GM23338 (cell line): ENCODE results near the gene BCL2L12. TPM values are rescaled to one million over a fixed set of nuclear protein-coding genes. Genes with fewer than 3 reads are reported as not detected.

Experiments
- ATAC-seq: fragments of 200-7000 bp; cut with Tn5 transposase; 3 replicates; pipeline ENCODE4 v1.9.1; 2020
- DNase-seq: peaks from one replicate; pipeline ENCODE4 v3.0.0-alpha.2; 2015; ENCODE audit warnings: low spot score
- H2AFZ ChIP-seq: fragments of 200-600 bp; sonication (generic); 2 replicates; pipeline ENCODE4 v1.8.0; 2016; ENCODE audit warnings: antibody characterized with exemption, mild to moderate bottlenecking, moderate library complexity
- H3F3A ChIP-seq: fragments of 200-600 bp; sonication (generic); replicated peaks from 2 replicates; pipeline ENCODE4 v1.8.0; 2017; ENCODE audit warnings: antibody characterized with exemption, mixed run types, low read depth
- H3K27ac ChIP-seq: fragments of 200-600 bp; sonication (generic); 2 replicates; pipeline ENCODE4 v1.6.1; 2016; ENCODE audit warnings: low read depth
- H3K27me3 ChIP-seq: fragments of 200-600 bp; sonication (generic); 2 replicates; pipeline ENCODE4 v1.8.0; 2016; ENCODE audit warnings: mild to moderate bottlenecking, mixed run types, moderate library complexity; ENCODE audit not compliant: insufficient read depth
- H3K36me3 ChIP-seq: fragments of 200-600 bp; sonication (generic); 2 replicates; pipeline ENCODE4 v1.8.0; 2016; ENCODE audit warnings: mild to moderate bottlenecking; ENCODE audit not compliant: insufficient read depth
- H3K4me1 ChIP-seq: fragments of 200-600 bp; sonication (generic); 2 replicates; pipeline ENCODE4 v1.8.0; 2016; ENCODE audit warnings: mild to moderate bottlenecking, moderate library complexity; ENCODE audit not compliant: insufficient read depth
- H3K4me2 ChIP-seq: fragments of 200-600 bp; sonication (generic); 2 replicates; pipeline ENCODE4 v1.7.1; 2017; ENCODE audit warnings: mixed run types
- H3K4me3 ChIP-seq: fragments of 200-600 bp; sonication (generic); 2 replicates; pipeline ENCODE4 v1.6.1; 2016; ENCODE audit warnings: mixed run types
- H3K79me2 ChIP-seq: fragments of 200-600 bp; sonication (generic); replicated peaks from 2 replicates; pipeline ENCODE4 v1.8.0; 2017; ENCODE audit warnings: mild to moderate bottlenecking; ENCODE audit not compliant: insufficient read depth
- H3K9me2 ChIP-seq: fragments of 200-600 bp; sonication (generic); 2 replicates; pipeline ENCODE4 v1.8.0; 2017; ENCODE audit not compliant: insufficient read depth
- H4K20me1 ChIP-seq: fragments of 200-600 bp; sonication (generic); replicated peaks from 2 replicates; pipeline ENCODE4 v1.8.0; 2017; ENCODE audit warnings: mild to moderate bottlenecking; ENCODE audit not compliant: insufficient read depth
- H3K27ac Mint-ChIP-seq: 2 replicates; pipeline ENCODE4 v1.8.0; 2020; ENCODE audit warnings: inconsistent platforms, mild to moderate bottlenecking, moderate library complexity, mixed read lengths
- H3K27me3 Mint-ChIP-seq: 3 replicates; pipeline ENCODE4 v1.8.0; 2022; ENCODE audit warnings: low read depth, mild to moderate bottlenecking, moderate library complexity, mixed read lengths, inconsistent platforms; ENCODE audit not compliant: insufficient read depth, poor library complexity
- H3K36me3 Mint-ChIP-seq: 3 replicates; pipeline ENCODE4 v1.8.0; 2021; ENCODE audit warnings: low read depth, mild to moderate bottlenecking, inconsistent platforms, moderate library complexity, mixed read lengths
- H3K4me1 Mint-ChIP-seq: 3 replicates; pipeline ENCODE4 v1.8.0; 2020; ENCODE audit warnings: mild to moderate bottlenecking, inconsistent platforms, mixed read lengths
- H3K4me3 Mint-ChIP-seq: 3 replicates; pipeline ENCODE4 v1.8.0; 2021; ENCODE audit warnings: moderate library complexity, mild to moderate bottlenecking, inconsistent platforms, mixed read lengths
- H3K9me3 Mint-ChIP-seq: 3 replicates; pipeline ENCODE4 v1.8.0; 2020; ENCODE audit warnings: moderate library complexity, mild to moderate bottlenecking, inconsistent platforms, mixed read lengths
- NANOG ChIP-seq: IDR thresholded peaks from 2 replicates; pipeline ENCODE4 v1.6.1; 2016; ENCODE audit warnings: antibody characterized with exemption, borderline replicate concordance
- STAT1 ChIP-seq: IDR thresholded peaks from one replicate; pipeline ENCODE4 v1.6.1; 2016; ENCODE audit warnings: antibody characterized with exemption; ENCODE audit not compliant: unreplicated experiment
- ZNF331 ChIP-seq: fragments of 250-450 bp; sonication (Bioruptor Pico); IDR thresholded peaks from 2 replicates; pipeline ENCODE4 v1.5.0; 2020; ENCODE audit warnings: low read depth, mild to moderate bottlenecking, moderate library complexity
- polyA plus RNA-seq: library from polyadenylated mRNA; unstranded; fragments of >200 nt; fragmentation: Nextera tagmentation; extraction: Ambion mirVana; gene quantifications from 2 replicates; pipeline ENCODE4 v1.2.1, GENCODE V29; 2016
- total RNA-seq: library from RNA; depleted of rRNA; stranded (reverse); fragments of >200 nt; shearing (Covaris generic); gene quantifications from 2 replicates; pipeline ENCODE4 v1.2.3, GENCODE V29; 2014
- TF ChIP-seq, protein P1 (sequence below): fragments of 250-450 bp; sonication (Bioruptor Pico); IDR thresholded peaks from 2 replicates; pipeline ENCODE4 v1.5.0; 2020; ENCODE audit warnings: mild to moderate bottlenecking, moderate library complexity
- TF ChIP-seq, protein P2 (sequence below), 2 experiments: fragments of 200-600 bp in 1 of 2; sonication (generic) in 1 of 2; conservative IDR thresholded peaks; 2 replicates each; pipeline versions ENCODE4 v1.5.1 to v1.6.1; 2016 to 2017; ENCODE audit warnings: antibody characterized with exemption in 2 of 2, low read depth in 2 of 2, mild to moderate bottlenecking in 2 of 2, moderate library complexity in 1 of 2

The BCL2L12 gene
- total and polyA plus RNA-seq, 2 experiments from 2014 or later = 61.3 to 102 TPM

DNA sequence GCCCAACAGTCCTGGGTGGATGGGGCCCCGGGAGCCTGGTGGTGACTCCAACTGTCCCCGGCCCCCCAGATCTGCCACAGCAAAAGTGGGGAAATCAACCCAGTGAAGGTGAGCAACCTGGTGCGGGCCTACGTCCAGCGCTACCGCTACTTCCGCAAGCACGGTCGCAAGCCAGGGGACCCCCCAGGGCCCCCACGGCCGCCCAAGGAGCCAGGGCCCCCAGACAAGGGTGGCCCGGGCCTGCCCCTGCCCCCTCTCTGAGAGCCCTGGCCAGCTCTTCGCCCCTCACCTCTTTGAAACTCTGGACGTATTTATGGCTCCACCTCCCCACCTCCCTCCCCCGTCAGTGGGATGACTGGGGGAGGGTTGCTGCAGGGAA lies 7.6 kb upstream of the BCL2L12 start (continued):
- TF ChIP-seq, protein P1, sequence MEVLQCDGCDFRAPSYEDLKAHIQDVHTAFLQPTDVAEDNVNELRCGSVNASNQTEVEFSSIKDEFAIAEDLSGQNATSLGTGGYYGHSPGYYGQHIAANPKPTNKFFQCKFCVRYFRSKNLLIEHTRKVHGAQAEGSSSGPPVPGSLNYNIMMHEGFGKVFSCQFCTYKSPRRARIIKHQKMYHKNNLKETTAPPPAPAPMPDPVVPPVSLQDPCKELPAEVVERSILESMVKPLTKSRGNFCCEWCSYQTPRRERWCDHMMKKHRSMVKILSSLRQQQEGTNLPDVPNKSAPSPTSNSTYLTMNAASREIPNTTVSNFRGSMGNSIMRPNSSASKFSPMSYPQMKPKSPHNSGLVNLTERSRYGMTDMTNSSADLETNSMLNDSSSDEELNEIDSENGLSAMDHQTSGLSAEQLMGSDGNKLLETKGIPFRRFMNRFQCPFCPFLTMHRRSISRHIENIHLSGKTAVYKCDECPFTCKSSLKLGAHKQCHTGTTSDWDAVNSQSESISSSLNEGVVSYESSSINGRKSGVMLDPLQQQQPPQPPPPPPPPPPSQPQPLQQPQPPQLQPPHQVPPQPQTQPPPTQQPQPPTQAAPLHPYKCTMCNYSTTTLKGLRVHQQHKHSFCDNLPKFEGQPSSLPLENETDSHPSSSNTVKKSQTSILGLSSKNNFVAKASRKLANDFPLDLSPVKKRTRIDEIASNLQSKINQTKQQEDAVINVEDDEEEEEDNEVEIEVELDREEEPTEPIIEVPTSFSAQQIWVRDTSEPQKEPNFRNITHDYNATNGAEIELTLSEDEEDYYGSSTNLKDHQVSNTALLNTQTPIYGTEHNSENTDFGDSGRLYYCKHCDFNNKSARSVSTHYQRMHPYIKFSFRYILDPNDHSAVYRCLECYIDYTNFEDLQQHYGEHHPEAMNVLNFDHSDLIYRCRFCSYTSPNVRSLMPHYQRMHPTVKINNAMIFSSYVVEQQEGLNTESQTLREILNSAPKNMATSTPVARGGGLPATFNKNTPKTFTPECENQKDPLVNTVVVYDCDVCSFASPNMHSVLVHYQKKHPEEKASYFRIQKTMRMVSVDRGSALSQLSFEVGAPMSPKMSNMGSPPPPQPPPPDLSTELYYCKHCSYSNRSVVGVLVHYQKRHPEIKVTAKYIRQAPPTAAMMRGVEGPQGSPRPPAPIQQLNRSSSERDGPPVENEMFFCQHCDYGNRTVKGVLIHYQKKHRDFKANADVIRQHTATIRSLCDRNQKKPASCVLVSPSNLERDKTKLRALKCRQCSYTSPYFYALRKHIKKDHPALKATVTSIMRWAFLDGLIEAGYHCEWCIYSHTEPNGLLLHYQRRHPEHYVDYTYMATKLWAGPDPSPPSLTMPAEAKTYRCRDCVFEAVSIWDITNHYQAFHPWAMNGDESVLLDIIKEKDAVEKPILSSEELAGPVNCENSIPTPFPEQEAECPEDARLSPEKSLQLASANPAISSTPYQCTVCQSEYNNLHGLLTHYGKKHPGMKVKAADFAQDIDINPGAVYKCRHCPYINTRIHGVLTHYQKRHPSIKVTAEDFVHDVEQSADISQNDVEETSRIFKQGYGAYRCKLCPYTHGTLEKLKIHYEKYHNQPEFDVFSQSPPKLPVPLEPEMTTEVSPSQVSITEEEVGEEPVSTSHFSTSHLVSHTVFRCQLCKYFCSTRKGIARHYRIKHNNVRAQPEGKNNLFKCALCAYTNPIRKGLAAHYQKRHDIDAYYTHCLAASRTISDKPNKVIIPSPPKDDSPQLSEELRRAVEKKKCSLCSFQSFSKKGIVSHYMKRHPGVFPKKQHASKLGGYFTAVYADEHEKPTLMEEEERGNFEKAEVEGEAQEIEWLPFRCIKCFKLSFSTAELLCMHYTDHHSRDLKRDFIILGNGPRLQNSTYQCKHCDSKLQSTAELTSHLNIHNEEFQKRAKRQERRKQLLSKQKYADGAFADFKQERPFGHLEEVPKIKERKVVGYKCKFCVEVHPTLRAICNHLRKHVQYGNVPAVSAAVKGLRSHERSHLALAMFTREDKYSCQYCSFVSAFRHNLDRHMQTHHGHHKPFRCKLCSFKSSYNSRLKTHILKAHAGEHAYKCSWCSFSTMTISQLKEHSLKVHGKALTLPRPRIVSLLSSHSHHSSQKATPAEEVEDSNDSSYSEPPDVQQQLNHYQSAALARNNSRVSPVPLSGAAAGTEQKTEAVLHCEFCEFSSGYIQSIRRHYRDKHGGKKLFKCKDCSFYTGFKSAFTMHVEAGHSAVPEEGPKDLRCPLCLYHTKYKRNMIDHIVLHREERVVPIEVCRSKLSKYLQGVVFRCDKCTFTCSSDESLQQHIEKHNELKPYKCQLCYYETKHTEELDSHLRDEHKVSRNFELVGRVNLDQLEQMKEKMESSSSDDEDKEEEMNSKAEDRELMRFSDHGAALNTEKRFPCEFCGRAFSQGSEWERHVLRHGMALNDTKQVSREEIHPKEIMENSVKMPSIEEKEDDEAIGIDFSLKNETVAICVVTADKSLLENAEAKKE = no peak

DNA sequence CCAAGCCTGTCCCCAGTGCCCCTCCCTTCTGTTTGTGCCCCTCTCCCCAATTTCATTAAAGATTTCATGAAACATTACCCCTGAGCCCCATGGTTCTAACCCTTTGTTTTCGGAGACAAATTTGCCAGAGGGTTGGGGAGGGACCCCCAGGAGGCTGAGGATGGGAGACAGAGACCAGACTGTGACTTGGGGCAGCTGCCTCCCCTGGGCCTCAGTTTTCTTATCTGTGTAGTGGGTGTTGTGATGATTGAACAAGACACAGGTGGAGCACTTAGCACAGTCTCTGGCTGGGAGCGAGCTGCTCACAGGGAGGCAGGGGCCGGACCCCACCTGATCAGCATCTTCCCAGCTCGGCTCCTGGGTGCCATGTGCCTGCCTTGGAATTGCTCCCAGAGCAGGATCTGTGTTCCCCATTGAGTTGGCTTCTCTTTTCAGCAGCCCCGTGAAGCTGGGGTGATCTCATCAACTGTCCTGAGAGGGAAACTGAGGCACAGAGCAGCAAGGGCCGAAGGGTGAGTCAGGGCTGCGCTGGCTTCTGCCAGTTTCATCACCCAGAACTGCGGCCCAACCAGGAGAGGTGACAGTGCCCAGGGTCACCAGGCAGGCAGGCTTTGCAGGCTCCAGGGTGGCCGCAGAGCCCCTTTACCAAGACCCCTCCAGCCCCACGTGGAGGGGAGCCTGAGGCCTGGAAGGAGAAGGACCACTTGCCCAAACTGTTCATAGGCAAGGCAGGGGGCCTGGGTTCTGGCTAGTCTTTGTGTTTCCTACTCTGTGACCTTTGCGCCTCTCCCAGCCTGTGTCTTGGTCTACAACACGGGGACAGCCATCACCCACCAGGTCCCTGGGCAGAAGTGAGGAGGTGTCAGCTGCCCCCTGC lies 6.9 kb upstream of the BCL2L12 start:
- H3K36me3 Mint-ChIP-seq = peaks cover 88% of the 10 kb centered on the region
- peaks cover 7% of the 10 kb centered on the region for H3K79me2 ChIP-seq
- H3K4me1 ChIP-seq = peaks cover 3% of the 10 kb centered on the region; the same call in 1 of the 2 replicates
- no peak overlapping the region for H3K4me3 Mint-ChIP-seq
- H3K27me3 ChIP-seq = no peaks in the 10 kb centered on the region
- DNase-seq (no peak), ATAC-seq (no peak)
- peaks cover 19% of the 10 kb centered on the region for H3K27me3 Mint-ChIP-seq
- no peak overlapping the region for H3K27ac Mint-ChIP-seq
- peaks cover 10% of the 10 kb centered on the region for H3K4me1 Mint-ChIP-seq
- H3K4me2 ChIP-seq = no peak overlapping the region
- peaks cover 25% of the 10 kb centered on the region for H3K36me3 ChIP-seq
- H4K20me1 ChIP-seq = peaks cover 15% of the 10 kb centered on the region
- no peak overlapping the region for H3K4me3 ChIP-seq
- peaks cover 19% of the 10 kb centered on the region for H3K9me3 Mint-ChIP-seq
- peaks cover 21% of the 10 kb centered on the region for H3F3A ChIP-seq
- no peak overlapping the region for H2AFZ ChIP-seq
- no peak overlapping the region for H3K27ac ChIP-seq
- no peaks in the 10 kb centered on the region for H3K9me2 ChIP-seq
- no peak for TF ChIP-seq NANOG
- TF ChIP-seq, protein P1 = no peak
- no peak for TF ChIP-seq STAT1
- no peak for TF ChIP-seq ZNF331 (CRISPR knock-in tag)
- TF ChIP-seq, protein P2, sequence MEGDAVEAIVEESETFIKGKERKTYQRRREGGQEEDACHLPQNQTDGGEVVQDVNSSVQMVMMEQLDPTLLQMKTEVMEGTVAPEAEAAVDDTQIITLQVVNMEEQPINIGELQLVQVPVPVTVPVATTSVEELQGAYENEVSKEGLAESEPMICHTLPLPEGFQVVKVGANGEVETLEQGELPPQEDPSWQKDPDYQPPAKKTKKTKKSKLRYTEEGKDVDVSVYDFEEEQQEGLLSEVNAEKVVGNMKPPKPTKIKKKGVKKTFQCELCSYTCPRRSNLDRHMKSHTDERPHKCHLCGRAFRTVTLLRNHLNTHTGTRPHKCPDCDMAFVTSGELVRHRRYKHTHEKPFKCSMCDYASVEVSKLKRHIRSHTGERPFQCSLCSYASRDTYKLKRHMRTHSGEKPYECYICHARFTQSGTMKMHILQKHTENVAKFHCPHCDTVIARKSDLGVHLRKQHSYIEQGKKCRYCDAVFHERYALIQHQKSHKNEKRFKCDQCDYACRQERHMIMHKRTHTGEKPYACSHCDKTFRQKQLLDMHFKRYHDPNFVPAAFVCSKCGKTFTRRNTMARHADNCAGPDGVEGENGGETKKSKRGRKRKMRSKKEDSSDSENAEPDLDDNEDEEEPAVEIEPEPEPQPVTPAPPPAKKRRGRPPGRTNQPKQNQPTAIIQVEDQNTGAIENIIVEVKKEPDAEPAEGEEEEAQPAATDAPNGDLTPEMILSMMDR (conservative IDR thresholded peaks at IDR 0.05; ENCODE audit: low read depth in 2 of 2) = no peak
